GM21360 (cell line): ENCODE results near the gene LRRC8C.
"Not testable (repeated sequence)": the region's sequence is repeated elsewhere in the genome, so short reads cannot be mapped to it uniquely, and the experiment has no call there.

ENCODE experiments used
- ATAC-seq: cut with Tn5 transposase; IDR thresholded peaks from one replicate; pipeline ENCODE4 v1.9.1; 2021; ENCODE audit warnings: mild to moderate bottlenecking, moderate library complexity; ENCODE audit not compliant: unreplicated experiment

Gene LRRC8C

DNA sequence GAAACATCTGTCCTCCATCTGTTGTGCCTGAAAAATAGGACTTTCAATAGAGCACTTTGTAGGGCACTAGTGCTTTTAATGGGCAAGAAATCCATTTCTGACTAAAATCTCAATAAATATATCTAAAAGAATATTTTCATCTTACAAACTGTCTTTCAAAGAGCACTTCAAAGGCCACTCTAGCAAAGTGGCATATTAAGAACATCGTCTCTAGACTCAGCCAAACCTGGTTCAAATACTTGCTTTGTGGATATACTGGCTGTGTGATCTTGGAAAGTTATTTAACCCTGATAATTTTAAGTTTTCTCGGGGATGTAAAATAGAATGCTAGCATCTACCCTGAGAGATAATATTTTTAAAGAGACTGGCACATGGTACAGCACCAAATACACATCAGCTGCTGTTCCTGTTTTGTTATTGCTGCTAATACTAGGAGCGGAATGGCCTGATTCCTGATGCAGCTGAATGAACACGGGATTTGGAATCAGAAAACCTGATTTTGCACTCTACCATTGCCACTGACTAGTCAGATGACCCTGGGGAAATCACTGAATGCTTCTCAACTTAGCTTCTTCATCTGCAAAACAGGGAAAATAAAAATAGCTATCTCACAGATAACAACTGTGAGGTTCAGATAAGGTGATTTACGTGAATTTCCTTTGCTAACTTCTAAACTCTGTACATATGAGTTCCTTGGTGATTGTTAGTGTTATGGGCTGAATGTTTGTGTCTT lies 25.2 kb upstream of the LRRC8C start:
- no peak for ATAC-seq

DNA sequence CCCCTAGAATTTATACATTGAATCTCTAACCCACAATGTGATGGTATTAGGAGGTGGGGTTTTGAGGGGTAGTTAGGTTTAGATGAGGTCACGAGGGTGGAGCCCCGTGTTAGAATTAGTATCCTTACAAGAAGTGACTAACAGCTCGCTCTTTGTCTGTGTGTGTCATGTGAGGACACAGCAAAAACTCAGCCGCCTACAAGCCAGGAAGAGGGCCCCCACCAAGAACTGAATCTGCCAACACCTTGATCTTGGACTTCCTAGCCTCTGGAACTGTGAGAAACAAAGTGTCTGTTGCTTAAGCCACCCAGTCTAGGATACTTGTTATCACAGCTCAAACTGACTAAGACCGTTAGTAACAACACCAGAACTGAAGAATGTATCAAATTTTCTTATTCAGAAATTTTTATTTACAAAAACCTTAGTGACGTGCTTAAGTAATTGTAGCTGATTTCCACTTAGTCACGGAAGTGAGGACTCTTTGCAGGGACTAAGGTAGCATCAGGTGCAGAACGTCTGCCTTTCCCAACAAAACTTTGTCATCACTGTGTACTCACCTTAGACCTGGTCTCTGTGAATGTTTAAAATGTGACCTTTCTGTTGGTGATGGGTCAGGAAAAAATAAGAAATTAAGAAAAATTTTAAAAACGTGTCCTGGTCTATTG lies 24.5 kb upstream of the LRRC8C start:
- no peak for ATAC-seq

DNA sequence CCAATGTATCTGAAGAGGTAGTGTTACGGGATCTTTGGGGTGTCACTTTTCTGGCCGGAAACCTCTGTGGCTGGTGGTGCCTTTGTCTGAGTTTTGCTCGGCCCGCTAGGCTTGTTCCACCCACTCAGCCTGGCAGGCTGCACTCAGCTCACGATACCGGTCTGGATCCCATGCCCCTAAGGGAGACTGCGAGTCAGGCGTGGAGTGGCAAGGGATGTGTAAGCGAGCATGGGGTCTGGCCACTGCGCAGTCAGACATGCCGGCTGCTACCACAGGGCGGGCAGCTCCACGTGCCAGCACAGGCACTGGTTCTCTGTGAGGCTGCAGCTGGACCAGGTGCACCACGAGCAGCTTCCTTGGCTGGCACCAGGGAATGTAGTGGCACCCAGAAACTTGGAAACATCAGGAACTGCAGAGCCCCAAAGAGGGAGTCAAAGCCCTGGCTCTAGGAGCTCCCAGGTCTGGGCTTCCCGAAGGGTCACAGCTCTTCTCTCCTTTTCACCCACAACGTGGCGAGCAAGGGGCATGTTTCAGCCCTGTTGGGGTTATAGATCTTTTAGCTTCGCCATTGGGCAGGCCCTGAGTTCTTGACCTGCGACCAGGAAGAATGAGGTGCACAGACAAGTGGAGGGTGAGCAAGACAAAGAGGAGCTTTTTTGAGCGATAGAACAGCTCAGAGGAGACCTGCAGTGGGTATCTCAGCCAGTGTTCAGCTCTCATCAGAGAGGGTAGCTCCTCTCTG lies 23.8 kb upstream of the LRRC8C start:
- no peak for ATAC-seq

- no peak for ATAC-seq
Observed at GRCh38 chr1:89609781-89610456, 23.0 kb upstream of the LRRC8C start.

DNA sequence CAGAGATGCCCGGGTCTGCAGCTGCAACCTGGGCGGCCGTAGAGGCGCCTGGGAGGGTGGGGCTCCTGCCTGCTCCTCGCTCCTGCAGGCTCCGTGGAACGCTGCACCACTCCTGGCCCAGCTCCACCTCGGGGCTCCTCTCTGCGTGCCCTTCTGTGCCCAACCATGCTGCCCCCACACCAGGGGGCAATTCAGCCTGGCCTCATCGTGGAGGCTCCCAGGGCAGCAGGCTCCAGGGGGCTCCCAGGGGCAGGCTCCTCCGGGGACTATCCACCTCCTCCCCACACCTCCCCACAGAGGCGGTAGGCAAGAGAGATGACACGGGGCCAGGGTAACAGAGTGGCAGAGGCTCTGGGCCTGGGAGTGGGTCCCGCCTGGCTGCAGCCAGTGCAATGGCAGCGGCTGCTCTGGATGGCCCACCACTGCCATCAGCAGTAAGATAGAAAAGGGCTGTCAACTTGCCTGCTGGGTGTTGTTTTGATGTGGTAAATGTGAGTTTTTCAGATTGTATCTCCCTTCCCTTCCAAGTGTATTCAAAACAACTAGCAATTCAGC lies 22.4 kb upstream of the LRRC8C start:
- no peak for ATAC-seq

- peak; percentile 99 for ATAC-seq
Observed at GRCh38 chr1:89611721-89612120, 21.2 kb upstream of the LRRC8C start.

- ATAC-seq = no peak
Observed at GRCh38 chr1:89613928-89614327, 19.0 kb upstream of the LRRC8C start.

DNA sequence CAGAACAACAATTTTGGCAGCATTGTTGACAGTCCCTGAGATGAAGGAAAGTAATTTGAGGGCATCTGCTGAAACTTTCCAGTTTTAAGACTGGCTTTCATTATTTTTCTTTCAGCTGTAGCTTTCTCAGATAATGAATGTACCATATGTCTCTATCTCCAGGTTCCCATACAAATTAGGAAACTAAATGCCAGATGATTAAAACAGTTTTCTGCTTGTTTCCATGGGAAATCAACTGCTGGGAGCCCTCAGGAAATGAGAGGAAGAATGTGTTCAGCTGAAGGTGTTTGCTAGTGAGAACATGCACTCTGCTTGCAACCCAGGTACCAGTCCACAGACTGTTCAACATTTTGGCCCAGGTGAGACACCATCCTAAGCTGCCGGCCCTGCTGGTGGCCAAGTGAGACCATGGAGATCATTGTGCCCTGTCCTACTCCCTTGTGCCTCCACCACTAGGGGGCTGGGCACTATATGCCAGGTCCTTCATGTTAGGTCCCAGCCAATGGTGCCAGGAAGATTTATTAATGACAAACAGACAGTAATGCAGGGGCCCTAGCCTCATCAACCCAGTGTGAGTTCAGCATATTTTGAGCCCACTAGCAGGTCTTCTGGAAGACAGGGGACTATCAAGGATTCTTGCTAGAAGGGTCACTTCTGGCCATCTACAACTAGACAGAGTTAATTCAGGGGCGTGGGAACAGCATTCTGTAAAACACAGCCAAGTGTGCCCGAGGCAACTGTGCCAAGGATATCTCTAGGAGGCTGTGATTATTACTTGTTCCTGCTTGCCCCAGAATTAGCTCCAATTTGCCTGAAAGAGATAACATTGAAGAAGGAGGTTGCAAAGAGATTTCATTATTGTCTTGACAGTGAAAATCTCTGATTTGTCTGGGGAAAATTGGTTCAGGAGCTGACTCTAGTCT lies 17.0 kb upstream of the LRRC8C start:
- ATAC-seq = no peak

DNA sequence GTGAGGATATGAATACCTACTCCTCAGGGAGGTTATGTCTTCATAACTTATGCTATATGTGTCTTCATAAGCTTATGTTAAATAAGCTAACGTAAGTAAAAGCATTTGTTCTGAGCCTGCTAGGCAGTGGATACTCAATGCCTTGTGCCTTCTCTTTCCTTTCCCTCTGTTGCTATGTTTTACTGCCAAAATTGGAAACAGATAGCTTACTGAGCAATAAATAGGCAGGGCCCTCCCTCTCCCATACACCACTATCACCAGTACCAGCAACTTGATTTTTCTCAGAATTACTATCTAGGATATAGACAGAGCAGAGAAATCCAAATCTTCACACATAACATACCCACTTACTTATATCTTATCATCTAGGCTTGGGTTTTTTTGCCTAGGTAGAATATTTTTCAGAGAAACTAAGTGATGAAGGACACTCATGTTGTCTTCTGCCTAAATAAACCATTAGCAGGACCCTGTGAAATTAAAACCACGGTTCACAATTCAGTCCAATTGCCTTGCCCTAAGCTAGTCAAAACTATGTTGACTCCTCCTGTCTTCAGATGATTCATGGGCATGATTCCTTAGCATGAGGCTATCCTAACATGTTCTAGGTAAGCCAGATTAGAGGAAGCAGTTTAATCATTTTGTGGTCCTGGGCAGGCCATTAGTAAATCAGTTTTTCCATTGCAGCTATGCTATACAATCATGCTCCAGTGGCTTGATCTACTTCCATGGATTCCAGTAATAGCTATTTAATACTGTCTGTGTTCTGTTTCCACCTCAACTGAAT lies 15.9 kb upstream of the LRRC8C start:
- no peak for ATAC-seq

DNA sequence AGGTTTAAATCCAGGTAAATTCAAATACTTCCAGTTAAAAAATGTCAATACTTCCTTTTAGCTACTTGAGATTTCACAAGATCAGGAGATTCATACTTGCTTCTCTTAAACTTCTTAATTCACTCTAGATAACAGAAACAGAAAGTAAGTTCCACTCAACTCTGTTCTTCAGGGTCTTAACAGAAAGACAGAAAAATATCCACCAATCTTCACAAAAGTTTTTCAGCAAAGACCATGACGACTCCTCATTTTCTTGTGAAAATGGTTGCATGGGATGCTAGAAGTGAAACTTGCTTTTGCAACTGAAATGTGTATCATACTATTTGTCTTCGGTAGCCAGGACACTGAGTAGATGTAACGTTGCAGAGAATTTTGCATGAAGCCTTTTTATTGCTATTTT lies 12.3 kb upstream of the LRRC8C start:
- ATAC-seq = no peak

DNA sequence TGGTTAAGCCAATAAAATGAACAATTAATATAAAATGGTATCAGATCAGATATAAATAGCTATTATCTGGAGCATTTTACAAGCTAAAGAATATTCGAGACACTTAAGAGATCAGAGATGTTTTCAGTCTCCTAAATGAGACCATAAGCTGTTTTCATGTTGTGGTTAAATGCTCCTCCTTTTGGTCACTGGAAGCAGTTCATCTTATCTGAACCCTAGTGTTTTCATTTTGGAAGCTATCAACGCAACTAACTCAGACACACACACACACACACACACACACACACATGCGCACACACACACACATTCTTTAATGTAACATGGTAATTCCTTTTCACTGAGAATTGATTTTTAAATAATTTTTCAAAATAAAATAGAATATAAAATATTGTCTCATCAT lies 10.0 kb upstream of the LRRC8C start:
- ATAC-seq = no peak

- ATAC-seq = no peak
Observed at GRCh38 chr1:89624314-89624713, 8.6 kb upstream of the LRRC8C start.

DNA sequence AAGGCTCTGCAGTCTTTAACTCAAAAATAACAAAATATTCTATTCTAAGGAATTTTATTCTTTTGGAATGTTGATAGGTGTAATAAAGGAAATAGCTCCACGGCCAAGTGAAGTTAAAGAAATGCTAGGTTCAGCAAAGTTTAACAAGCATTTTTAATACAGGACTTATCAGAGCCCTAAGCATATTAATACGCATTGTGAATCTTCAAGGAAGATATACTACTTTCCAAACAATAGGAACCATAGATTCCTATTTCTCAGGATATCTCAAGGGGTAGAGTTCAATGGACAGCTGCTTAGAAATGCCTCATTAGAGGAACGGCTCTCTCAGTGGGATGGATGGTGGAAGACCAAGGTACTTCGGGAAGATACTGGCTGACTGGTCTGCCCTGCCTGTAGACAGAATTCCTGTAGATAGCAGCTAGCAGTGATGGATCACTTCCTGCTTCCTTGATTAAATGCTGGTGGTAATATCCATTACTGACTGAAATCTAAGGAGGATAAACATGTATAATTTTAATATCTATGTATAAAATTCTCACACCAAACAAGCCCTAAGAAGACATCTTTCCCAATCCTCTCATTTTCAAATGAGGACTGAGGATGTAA lies 8.1 kb upstream of the LRRC8C start:
- no peak for ATAC-seq

DNA sequence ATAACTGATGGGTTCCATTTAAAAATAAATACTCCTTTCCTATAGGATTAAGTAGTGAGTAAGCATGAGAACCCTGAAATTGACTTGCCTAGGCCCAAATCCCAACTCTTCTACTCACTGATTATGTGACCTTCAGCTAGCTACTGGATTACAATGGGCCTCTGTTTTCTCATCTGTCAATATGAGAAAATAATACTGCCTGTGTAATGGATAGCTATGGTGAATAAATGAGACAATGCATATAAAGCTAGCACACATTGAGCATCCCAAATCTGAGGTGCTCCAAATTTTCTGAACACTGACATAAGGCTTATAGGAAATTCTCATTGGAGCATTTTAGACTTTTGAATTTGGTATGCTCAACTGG lies 5.3 kb upstream of the LRRC8C start:
- no peak for ATAC-seq

GRCh38 chr1:89629146-89629545 lies 3.8 kb upstream of the LRRC8C start:
- no peak for ATAC-seq

- not testable (repeated sequence) for ATAC-seq
Observed at GRCh38 chr1:89629600-89629999, 3.3 kb upstream of the LRRC8C start.

- ATAC-seq = no peak
Observed at GRCh38 chr1:89630048-89630447, 2.9 kb upstream of the LRRC8C start.

- no peak for ATAC-seq
Observed at GRCh38 chr1:89631816-89632656, 884 bp upstream of the LRRC8C start.
